GM12878 (cell line): ENCODE data around the gene SIN3B. TPM values are rescaled to one million over a fixed set of nuclear protein-coding genes. Genes with fewer than 3 reads are reported as not detected.

Source experiments
- ATAC-seq: fragments of 200-7000 bp; cut with Tn5 transposase; 3 replicates; pipeline ENCODE4 v1.9.1; 2020; ENCODE audit warnings: mild to moderate bottlenecking, moderate library complexity
- BruUV-seq: library from RNA; stranded (reverse); fragments of 400-500 nt; replicated peaks from 2 replicates; lab custom pipeline; 2021; lab: Mats Ljungman, UMichigan
- CTCF ChIA-PET: fragments of 300-600 bp; sonication (Branson Sonifier 250); formaldehyde crosslinking; extraction: SDS; loops from one replicate; lab custom pipeline; 2021; ENCODE audit warnings: inconsistent platforms; lab: Yijun Ruan, JAX
- POLR2A ChIA-PET: fragments of 350-600 bp; formaldehyde crosslinking; extraction: SDS; loops from one replicate; lab custom pipeline; 2021; ENCODE audit warnings: inconsistent platforms; lab: Charles Lee
- RAD21 ChIA-PET: fragments of 300-600 bp; sonication (Branson Sonifier 250); formaldehyde crosslinking; loops from one replicate; lab custom pipeline; 2023; ENCODE audit warnings: antibody characterized with exemption; ENCODE audit not compliant: unreplicated experiment; lab: Charles Lee
- SMC1A ChIA-PET: fragments of 300-600 bp; sonication (Branson Sonifier 250); formaldehyde crosslinking; loops from one replicate; lab custom pipeline; 2023; ENCODE audit not compliant: unreplicated experiment, uncharacterized antibody; lab: Charles Lee
- DNase-seq: peaks from one replicate; pipeline ENCODE4 v3.0.0-alpha.2; 2011; ENCODE audit warnings: low read depth, low spot score
- FAIRE-seq: peaks from 3 replicates; lab custom pipeline; 2011; peaks lifted over from hg19 to GRCh38; lab: Jason Lieb, UNC
- H2AFZ ChIP-seq: 2 replicates; pipeline ENCODE4 v1.6.0; 2011; ENCODE audit warnings: low read depth, low read length, control low read depth; ENCODE audit not compliant: control insufficient read depth
- H3K27ac ChIP-seq: 2 replicates; pipeline ENCODE4 v1.5.1; 2011; ENCODE audit warnings: control low read depth; ENCODE audit not compliant: control insufficient read depth, insufficient read depth
- H3K27me3 ChIP-seq, 2 experiments: replicated peaks in 1 of 2; 2 replicates each; pipeline versions ENCODE4 v1.6.0 to v1.6.1; 2011; ENCODE audit warnings: low read length in 1 of 2; ENCODE audit not compliant: control insufficient read depth in 2 of 2, insufficient read depth in 2 of 2
- H3K36me3 ChIP-seq, 2 experiments: 2 replicates each; pipeline ENCODE4 v1.5.1; 2011; ENCODE audit warnings: low read length in 1 of 2; ENCODE audit not compliant: control insufficient read depth in 2 of 2, insufficient read depth in 2 of 2
- H3K4me1 ChIP-seq: 2 replicates; pipeline ENCODE4 v1.6.1; 2011; ENCODE audit warnings: mild to moderate bottlenecking, low read length, moderate library complexity, mixed read lengths; ENCODE audit not compliant: control insufficient read depth, insufficient read depth
- H3K4me2 ChIP-seq: 2 replicates; pipeline ENCODE4 v1.6.0; 2011; ENCODE audit warnings: control low read depth; ENCODE audit not compliant: control insufficient read depth, insufficient read depth
- H3K4me3 ChIP-seq: fragments of 200-600 bp; sonication (generic); 2 replicates; pipeline ENCODE4 v1.5.1; 2016
- H3K79me2 ChIP-seq: 2 replicates; pipeline ENCODE4 v1.6.0; 2011; ENCODE audit warnings: low read length; ENCODE audit not compliant: control insufficient read depth, insufficient read depth
- H3K9ac ChIP-seq: 2 replicates; pipeline ENCODE4 v1.8.0; 2011; ENCODE audit warnings: low read length, control low read depth, mixed read lengths; ENCODE audit not compliant: control insufficient read depth, insufficient read depth
- H3K9me3 ChIP-seq: replicated peaks from 3 replicates; pipeline ENCODE4 v1.5.1; 2011; ENCODE audit warnings: mild to moderate bottlenecking, low read length; ENCODE audit not compliant: control insufficient read depth, insufficient read depth
- H4K20me1 ChIP-seq: 2 replicates; pipeline ENCODE4 v1.6.0; 2011; ENCODE audit not compliant: control insufficient read depth, insufficient read depth
- CEBPB ChIP-seq, 2 experiments: fragments of 150-350 bp in 1 of 2; IDR thresholded peaks; 2 replicates each; pipeline ENCODE4 v1.6.1; 2012 to 2014; ENCODE audit warnings: low read depth in 2 of 2, low read length in 2 of 2, borderline replicate concordance in 1 of 2, inconsistent platforms in 1 of 2
- EED ChIP-seq: sonication (generic); IDR thresholded peaks from 2 replicates; pipeline ENCODE4 v1.6.1; 2016; ENCODE audit warnings: antibody characterized with exemption, low read depth
- KAT2A ChIP-seq: conservative IDR thresholded peaks from 2 replicates; pipeline ENCODE4 v1.6.1; 2011; ENCODE audit warnings: low read depth, low read length; ENCODE audit not compliant: control insufficient read depth
- MEF2B ChIP-seq: fragments of 450-650 bp; IDR thresholded peaks from 2 replicates; pipeline ENCODE4 v1.6.1; 2018; ENCODE audit warnings: mild to moderate bottlenecking, moderate library complexity; ENCODE audit not compliant: partially characterized antibody, poor library complexity, severe bottlenecking
- MYB ChIP-seq: fragments of 150-350 bp; IDR thresholded peaks from 2 replicates; pipeline ENCODE4 v1.6.1; 2014; ENCODE audit warnings: mild to moderate bottlenecking, low read depth, low read length, borderline replicate concordance
- POU2F2 ChIP-seq: IDR thresholded peaks from 3 replicates; pipeline ENCODE4 v1.6.1; 2011; ENCODE audit warnings: low read depth, mild to moderate bottlenecking, low read length, borderline replicate concordance
- RB1 ChIP-seq: fragments of 450-650 bp; formaldehyde crosslinking; IDR thresholded peaks from 2 replicates; pipeline ENCODE4 v1.6.1; 2017; ENCODE audit warnings: mild to moderate bottlenecking, borderline replicate concordance
- RUNX3 ChIP-seq: IDR thresholded peaks from 2 replicates; pipeline ENCODE4 v1.6.1; 2012; ENCODE audit warnings: low read length, inconsistent platforms
- ZNF217 ChIP-seq: fragments of 450-650 bp; IDR thresholded peaks from 2 replicates; pipeline ENCODE4 v1.6.1; 2017; ENCODE audit warnings: antibody characterized with exemption, mild to moderate bottlenecking
- WGBS: methylation state at CpG from one replicate; pipeline ENCODE4 v1.1.6; 2016; ENCODE audit warnings: low lambda C conversion rate; ENCODE audit not compliant: insufficient replicate concordance, insufficient coverage; ENCODE audit errors: missing lambda C conversion rate; 5-methylcytosine and 5-hydroxymethylcytosine counted together
- in situ Hi-C: fragments of 300-500 bp; cut with MboI; formaldehyde crosslinking; loops from 9 replicates; pipeline ENCODE4 v1.14.3; 2018; ENCODE audit warnings: mixed read lengths
- intact Hi-C: fragments of 100-400 bp; cut with micrococcal nuclease; formaldehyde crosslinking; loops from one replicate; pipeline ENCODE4 v1.14.2; 2022; ENCODE audit not compliant: unreplicated experiment
- polyA plus RNA-seq, 11 experiments: library from polyadenylated mRNA; depleted of rRNA in 4 of 11; unstranded in 6 of 11; stranded (reverse) in 5 of 11; fragments of >200 nt; fragmentation: Nextera tagmentation in 4 of 11; fragmentation: Illumina TruSeq in 1 of 11; extraction: Ambion mirVana in 4 of 11; extraction: Trizol in 1 of 11; gene quantifications; 1 replicate in 1 of 11; 2 replicates in 10 of 11; pipeline versions ENCODE4 v1.2.1 to v1.2.3, GENCODE V29; 2011 to 2016; ENCODE audit warnings: inconsistent platforms in 2 of 11, missing spikeins in 2 of 11, low read depth in 1 of 11
- total RNA-seq, 4 experiments: library from RNA; depleted of rRNA in 3 of 4; stranded (reverse); fragments of >200 nt in 3 of 4; fragmentation: Illumina TruSeq in 1 of 4; extraction: Trizol in 1 of 4; gene quantifications; 2 replicates each; pipeline versions ENCODE4 v1.2.1 to v1.2.3, GENCODE V29; 2013 to 2021
- TF ChIP-seq, protein P1 (sequence below): fragments of 450-650 bp; formaldehyde crosslinking; IDR thresholded peaks from 2 replicates; pipeline ENCODE4 v1.5.0; 2022; ENCODE audit warnings: mild to moderate bottlenecking, missing genetic modification characterization
- TF ChIP-seq, protein P2 (sequence below): fragments of 450-650 bp; IDR thresholded peaks from 2 replicates; pipeline ENCODE4 v1.6.1; 2016; ENCODE audit warnings: mild to moderate bottlenecking
- TF ChIP-seq, protein P3 (sequence below): IDR thresholded peaks from 2 replicates; pipeline ENCODE4 v1.6.1; 2012; ENCODE audit warnings: low read depth, low read length, improper control_type of control experiment
- TF ChIP-seq, protein P4 (sequence below): fragments of 450-650 bp; formaldehyde crosslinking; IDR thresholded peaks from 2 replicates; pipeline ENCODE4 v1.4.0; 2022; ENCODE audit warnings: mild to moderate bottlenecking, moderate library complexity

Gene SIN3B
- total and polyA plus RNA-seq, 10 of the 15 experiments (the other 5 are each of a cell fraction or from before 2014, with no cell fraction given), result 0.68 to 34.5 (median 15.8) TPM

DNA sequence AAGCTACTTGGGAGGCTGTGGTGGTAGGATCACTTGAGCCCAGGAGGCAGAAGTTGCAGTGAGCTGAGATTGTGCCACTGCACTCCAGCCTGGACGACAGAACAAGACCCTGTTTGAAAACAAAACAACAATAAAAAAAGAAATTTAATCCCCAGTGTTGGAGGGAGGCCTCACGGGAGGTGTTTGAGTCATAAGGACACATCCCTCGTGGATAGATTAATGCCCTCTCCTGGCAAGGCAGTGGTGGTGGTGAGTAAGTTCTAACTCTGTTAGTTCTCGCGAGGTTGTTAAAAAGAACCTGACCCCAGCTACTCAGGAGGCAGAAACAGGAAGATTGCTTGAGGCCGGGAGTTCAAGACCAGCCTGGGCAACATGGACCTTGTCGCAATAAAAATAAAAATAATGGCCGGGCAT, 27.6 kb upstream of the SIN3B start:
- no peak overlapping the region for H2AFZ ChIP-seq
- H3K4me3 ChIP-seq, result no peak overlapping the region
- SMC1A ChIA-PET, result no interaction called here
- DNase-seq (no peak), FAIRE-seq (no peak), ATAC-seq (no peak)
- CTCF ChIA-PET, result interaction anchor here (0.7 to 1.5 kb wide), 2 partner anchors 11 to 358 kb away, joined by 4 to 5 read pairs; no protein-coding TSS in a partner anchor
- no peaks in the 10 kb centered on the region for H3K4me1 ChIP-seq
- no peaks in the 10 kb centered on the region; the same call in 2 of the 3 replicates for H3K9me3 ChIP-seq
- in situ Hi-C loops, result no loop called here
- H3K27me3 ChIP-seq, result no peaks in the 10 kb centered on the region
- H3K36me3 ChIP-seq, result no peaks in the 10 kb centered on the region
- TF ChIP-seq, protein P1, sequence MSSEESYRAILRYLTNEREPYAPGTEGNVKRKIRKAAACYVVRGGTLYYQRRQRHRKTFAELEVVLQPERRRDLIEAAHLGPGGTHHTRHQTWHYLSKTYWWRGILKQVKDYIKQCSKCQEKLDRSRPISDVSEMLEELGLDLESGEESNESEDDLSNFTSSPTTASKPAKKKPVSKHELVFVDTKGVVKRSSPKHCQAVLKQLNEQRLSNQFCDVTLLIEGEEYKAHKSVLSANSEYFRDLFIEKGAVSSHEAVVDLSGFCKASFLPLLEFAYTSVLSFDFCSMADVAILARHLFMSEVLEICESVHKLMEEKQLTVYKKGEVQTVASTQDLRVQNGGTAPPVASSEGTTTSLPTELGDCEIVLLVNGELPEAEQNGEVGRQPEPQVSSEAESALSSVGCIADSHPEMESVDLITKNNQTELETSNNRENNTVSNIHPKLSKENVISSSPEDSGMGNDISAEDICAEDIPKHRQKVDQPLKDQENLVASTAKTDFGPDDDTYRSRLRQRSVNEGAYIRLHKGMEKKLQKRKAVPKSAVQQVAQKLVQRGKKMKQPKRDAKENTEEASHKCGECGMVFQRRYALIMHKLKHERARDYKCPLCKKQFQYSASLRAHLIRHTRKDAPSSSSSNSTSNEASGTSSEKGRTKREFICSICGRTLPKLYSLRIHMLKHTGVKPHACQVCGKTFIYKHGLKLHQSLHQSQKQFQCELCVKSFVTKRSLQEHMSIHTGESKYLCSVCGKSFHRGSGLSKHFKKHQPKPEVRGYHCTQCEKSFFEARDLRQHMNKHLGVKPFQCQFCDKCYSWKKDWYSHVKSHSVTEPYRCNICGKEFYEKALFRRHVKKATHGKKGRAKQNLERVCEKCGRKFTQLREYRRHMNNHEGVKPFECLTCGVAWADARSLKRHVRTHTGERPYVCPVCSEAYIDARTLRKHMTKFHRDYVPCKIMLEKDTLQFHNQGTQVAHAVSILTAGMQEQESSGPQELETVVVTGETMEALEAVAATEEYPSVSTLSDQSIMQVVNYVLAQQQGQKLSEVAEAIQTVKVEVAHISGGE, result no peak
- TF ChIP-seq, protein P2, sequence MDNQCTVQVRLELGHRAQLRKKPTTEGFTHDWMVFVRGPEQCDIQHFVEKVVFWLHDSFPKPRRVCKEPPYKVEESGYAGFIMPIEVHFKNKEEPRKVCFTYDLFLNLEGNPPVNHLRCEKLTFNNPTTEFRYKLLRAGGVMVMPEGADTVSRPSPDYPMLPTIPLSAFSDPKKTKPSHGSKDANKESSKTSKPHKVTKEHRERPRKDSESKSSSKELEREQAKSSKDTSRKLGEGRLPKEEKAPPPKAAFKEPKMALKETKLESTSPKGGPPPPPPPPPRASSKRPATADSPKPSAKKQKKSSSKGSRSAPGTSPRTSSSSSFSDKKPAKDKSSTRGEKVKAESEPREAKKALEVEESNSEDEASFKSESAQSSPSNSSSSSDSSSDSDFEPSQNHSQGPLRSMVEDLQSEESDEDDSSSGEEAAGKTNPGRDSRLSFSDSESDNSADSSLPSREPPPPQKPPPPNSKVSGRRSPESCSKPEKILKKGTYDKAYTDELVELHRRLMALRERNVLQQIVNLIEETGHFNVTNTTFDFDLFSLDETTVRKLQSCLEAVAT, result no peak
- TF ChIP-seq KAT2A (no peak), MYB (no peak), POU2F2 (no peak), RUNX3 (no peak), RB1 (no peak), CEBPB (IDR thresholded peaks at IDR 0.05; ENCODE audit: borderline replicate concordance in 1 of 2, low read depth in 2 of 2, low read length in 2 of 2) (no peak), ZNF217 (no peak), EED (no peak), MEF2B (no peak)
- TF ChIP-seq, protein P3, sequence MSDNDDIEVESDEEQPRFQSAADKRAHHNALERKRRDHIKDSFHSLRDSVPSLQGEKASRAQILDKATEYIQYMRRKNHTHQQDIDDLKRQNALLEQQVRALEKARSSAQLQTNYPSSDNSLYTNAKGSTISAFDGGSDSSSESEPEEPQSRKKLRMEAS, result no peak
- TF ChIP-seq, protein P4, sequence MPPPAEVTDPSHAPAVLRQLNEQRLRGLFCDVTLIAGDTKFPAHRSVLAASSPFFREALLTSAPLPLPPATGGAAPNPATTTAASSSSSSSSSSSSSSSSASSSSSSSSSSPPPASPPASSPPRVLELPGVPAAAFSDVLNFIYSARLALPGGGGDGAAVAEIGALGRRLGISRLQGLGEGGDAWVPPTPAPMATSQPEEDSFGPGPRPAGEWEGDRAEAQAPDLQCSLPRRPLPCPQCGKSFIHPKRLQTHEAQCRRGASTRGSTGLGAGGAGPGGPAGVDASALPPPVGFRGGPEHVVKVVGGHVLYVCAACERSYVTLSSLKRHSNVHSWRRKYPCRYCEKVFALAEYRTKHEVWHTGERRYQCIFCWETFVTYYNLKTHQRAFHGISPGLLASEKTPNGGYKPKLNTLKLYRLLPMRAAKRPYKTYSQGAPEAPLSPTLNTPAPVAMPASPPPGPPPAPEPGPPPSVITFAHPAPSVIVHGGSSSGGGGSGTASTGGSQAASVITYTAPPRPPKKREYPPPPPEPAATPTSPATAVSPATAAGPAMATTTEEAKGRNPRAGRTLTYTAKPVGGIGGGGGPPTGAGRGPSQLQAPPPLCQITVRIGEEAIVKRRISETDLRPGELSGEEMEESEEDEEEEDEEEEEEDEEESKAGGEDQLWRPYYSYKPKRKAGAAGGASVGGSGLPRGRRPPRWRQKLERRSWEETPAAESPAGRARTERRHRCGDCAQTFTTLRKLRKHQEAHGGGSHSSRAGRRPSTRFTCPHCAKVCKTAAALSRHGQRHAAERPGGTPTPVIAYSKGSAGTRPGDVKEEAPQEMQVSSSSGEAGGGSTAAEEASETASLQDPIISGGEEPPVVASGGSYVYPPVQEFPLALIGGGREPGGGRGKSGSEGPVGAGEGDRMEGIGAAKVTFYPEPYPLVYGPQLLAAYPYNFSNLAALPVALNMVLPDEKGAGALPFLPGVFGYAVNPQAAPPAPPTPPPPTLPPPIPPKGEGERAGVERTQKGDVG (CRISPR knock-in tag), result no peak
- intact Hi-C loops, result no loop called here
- no peaks in the 10 kb centered on the region for H4K20me1 ChIP-seq
- WGBS, result 50% methylated on average over 8 of the region's 8 CpGs
- no peak overlapping the region for H3K9ac ChIP-seq
- no peak overlapping the region for H3K27ac ChIP-seq
- no TSS peak for BruUV-seq
- H3K79me2 ChIP-seq, result no peaks in the 10 kb centered on the region
- RAD21 ChIA-PET, result no interaction called here
- POLR2A ChIA-PET, result no interaction called here
- no peak overlapping the region for H3K4me2 ChIP-seq
